ENCODE data around the gene STX8.
A peak's percentile ranks its signal among the peaks of the same experiment; 100 is the strongest.

Gene STX8

DNA sequence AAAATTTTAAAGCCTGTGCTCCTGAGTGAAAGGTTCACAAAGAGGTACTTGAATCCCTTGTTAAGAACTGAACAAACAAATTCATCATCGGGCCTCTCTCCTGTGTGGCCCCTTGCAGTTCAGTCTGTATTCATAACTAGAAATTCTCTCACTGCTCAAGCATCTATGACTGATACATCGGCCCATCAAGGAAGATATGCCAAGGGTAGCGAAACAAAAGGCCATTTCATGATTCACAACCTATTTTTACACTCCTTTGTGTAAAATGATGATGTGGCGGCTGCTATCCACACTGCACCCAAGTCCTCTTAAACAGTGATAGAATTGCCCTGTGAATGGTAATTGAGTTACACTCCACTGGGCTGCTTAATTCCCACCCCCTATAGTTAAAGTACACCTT is 204.6 kb downstream of the STX8 start (continued):
- TF ChIP-seq ZNF600 (tag by site-specific recombination; IDR thresholded peaks at IDR 0.05): peak; percentile 83

DNA sequence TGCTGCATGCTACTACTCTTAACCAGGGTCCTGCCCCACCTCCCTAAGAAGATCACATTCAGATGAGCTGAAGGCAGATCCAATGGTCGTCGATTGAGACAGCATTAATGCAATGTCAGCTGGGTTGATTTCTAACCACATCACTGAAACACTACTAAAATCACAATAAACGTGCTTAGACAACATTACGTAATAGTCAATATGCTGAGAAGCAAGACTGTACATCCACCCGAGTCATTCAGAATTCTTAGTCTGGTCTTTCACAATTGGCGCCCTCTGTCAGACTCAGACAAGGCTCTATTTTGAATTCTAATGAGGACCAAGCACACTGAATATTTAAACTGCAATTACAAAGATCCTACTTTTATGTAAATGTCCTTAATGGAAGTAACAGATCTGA is 205.2 kb downstream of the STX8 start:
- TF ChIP-seq ZNF707 (tag by site-specific recombination; IDR thresholded peaks at IDR 0.05) (no peak), ZNF571 (tag by site-specific recombination; IDR thresholded peaks at IDR 0.05) (no peak), IKZF3 (tag by site-specific recombination; IDR thresholded peaks at IDR 0.05) (no peak), ZNF114 (tag by site-specific recombination; IDR thresholded peaks at IDR 0.05) (no peak), ZNF837 (tag by site-specific recombination; IDR thresholded peaks at IDR 0.05) (no peak), ZNF394 (tag by site-specific recombination; IDR thresholded peaks at IDR 0.05; ENCODE audit: borderline replicate concordance) (no peak), ZNF292 (tag by site-specific recombination; IDR thresholded peaks at IDR 0.05; ENCODE audit: borderline replicate concordance, low read depth) (no peak), WT1 (tag by site-specific recombination; IDR thresholded peaks at IDR 0.05) (no peak), ZSCAN16 (tag by site-specific recombination; IDR thresholded peaks at IDR 0.05) (no peak), GLI4 (tag by site-specific recombination; IDR thresholded peaks at IDR 0.05) (no peak), ZSCAN30 (tag by site-specific recombination; IDR thresholded peaks at IDR 0.05) (no peak), MYNN (tag by site-specific recombination; IDR thresholded peaks at IDR 0.05; ENCODE audit: borderline replicate concordance) (no peak), ZNF140 (tag by site-specific recombination; IDR thresholded peaks at IDR 0.05) (no peak), ZNF596 (tag by site-specific recombination; IDR thresholded peaks at IDR 0.05) (no peak), ZNF843 (tag by site-specific recombination; IDR thresholded peaks at IDR 0.05) (no peak)
- TF ChIP-seq, protein P1, sequence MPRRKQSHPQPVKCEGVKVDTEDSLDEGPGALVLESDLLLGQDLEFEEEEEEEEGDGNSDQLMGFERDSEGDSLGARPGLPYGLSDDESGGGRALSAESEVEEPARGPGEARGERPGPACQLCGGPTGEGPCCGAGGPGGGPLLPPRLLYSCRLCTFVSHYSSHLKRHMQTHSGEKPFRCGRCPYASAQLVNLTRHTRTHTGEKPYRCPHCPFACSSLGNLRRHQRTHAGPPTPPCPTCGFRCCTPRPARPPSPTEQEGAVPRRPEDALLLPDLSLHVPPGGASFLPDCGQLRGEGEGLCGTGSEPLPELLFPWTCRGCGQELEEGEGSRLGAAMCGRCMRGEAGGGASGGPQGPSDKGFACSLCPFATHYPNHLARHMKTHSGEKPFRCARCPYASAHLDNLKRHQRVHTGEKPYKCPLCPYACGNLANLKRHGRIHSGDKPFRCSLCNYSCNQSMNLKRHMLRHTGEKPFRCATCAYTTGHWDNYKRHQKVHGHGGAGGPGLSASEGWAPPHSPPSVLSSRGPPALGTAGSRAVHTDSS (tag by site-specific recombination; IDR thresholded peaks at IDR 0.05): no peak
- TF ChIP-seq, protein P2, sequence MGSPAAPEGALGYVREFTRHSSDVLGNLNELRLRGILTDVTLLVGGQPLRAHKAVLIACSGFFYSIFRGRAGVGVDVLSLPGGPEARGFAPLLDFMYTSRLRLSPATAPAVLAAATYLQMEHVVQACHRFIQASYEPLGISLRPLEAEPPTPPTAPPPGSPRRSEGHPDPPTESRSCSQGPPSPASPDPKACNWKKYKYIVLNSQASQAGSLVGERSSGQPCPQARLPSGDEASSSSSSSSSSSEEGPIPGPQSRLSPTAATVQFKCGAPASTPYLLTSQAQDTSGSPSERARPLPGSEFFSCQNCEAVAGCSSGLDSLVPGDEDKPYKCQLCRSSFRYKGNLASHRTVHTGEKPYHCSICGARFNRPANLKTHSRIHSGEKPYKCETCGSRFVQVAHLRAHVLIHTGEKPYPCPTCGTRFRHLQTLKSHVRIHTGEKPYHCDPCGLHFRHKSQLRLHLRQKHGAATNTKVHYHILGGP (tag by site-specific recombination; IDR thresholded peaks at IDR 0.05): no peak
- TF ChIP-seq, protein P3, sequence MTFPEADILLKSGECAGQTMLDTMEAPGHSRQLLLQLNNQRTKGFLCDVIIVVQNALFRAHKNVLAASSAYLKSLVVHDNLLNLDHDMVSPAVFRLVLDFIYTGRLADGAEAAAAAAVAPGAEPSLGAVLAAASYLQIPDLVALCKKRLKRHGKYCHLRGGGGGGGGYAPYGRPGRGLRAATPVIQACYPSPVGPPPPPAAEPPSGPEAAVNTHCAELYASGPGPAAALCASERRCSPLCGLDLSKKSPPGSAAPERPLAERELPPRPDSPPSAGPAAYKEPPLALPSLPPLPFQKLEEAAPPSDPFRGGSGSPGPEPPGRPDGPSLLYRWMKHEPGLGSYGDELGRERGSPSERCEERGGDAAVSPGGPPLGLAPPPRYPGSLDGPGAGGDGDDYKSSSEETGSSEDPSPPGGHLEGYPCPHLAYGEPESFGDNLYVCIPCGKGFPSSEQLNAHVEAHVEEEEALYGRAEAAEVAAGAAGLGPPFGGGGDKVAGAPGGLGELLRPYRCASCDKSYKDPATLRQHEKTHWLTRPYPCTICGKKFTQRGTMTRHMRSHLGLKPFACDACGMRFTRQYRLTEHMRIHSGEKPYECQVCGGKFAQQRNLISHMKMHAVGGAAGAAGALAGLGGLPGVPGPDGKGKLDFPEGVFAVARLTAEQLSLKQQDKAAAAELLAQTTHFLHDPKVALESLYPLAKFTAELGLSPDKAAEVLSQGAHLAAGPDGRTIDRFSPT (tag by site-specific recombination; IDR thresholded peaks at IDR 0.05): no peak
- TF ChIP-seq, protein P4, sequence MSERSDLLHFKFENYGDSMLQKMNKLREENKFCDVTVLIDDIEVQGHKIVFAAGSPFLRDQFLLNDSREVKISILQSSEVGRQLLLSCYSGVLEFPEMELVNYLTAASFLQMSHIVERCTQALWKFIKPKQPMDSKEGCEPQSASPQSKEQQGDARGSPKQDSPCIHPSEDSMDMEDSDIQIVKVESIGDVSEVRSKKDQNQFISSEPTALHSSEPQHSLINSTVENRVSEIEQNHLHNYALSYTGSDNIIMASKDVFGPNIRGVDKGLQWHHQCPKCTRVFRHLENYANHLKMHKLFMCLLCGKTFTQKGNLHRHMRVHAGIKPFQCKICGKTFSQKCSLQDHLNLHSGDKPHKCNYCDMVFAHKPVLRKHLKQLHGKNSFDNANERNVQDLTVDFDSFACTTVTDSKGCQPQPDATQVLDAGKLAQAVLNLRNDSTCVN (tag by site-specific recombination; optimal IDR thresholded peaks at IDR 0.05): no peak
- TF ChIP-seq, protein P5, sequence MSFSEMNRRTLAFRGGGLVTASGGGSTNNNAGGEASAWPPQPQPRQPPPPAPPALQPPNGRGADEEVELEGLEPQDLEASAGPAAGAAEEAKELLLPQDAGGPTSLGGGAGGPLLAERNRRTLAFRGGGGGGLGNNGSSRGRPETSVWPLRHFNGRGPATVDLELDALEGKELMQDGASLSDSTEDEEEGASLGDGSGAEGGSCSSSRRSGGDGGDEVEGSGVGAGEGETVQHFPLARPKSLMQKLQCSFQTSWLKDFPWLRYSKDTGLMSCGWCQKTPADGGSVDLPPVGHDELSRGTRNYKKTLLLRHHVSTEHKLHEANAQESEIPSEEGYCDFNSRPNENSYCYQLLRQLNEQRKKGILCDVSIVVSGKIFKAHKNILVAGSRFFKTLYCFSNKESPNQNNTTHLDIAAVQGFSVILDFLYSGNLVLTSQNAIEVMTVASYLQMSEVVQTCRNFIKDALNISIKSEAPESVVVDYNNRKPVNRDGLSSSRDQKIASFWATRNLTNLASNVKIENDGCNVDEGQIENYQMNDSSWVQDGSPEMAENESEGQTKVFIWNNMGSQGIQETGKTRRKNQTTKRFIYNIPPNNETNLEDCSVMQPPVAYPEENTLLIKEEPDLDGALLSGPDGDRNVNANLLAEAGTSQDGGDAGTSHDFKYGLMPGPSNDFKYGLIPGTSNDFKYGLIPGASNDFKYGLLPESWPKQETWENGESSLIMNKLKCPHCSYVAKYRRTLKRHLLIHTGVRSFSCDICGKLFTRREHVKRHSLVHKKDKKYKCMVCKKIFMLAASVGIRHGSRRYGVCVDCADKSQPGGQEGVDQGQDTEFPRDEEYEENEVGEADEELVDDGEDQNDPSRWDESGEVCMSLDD (tag by site-specific recombination; IDR thresholded peaks at IDR 0.05): no peak
- POLR2A ChIA-PET: no interaction called here
- peaks cover 16% of the 10 kb centered on the region for H3K4me1 ChIP-seq (ENCODE audit: control insufficient read depth, insufficient read depth, low read length)
- H3K36me3 ChIP-seq (ENCODE audit: control insufficient read depth in 2 of 2, insufficient read depth in 1 of 2, low read length in 2 of 2): no peaks in the 10 kb centered on the region
- no peaks in the 10 kb centered on the region for H3K9me3 ChIP-seq (ENCODE audit: control insufficient read depth, insufficient read depth, low read depth, low read length)
- H3K4me3 ChIP-seq (ENCODE audit: low read depth, low read length): no peak overlapping the region
- H3K27ac ChIP-seq (ENCODE audit: extremely low read depth, low read depth, low read length): 0 out of 2 replicates have a peak overlapping the region, but pooled peaks have one; percentile 11
- CTCF ChIA-PET: interaction anchor here (0.6 to 1.6 kb wide), 3 partner anchors 28 to 1057 kb away, joined by 3 to 4 read pairs (median 4); no protein-coding TSS in a partner anchor

Data from HEK293 (cell line).